H1 (cell line): ENCODE measurements around the gene L1TD1. TPM values are rescaled to one million over a fixed set of nuclear protein-coding genes. Genes with fewer than 3 reads are reported as not detected.

Experiments
- CTCF ChIA-PET: fragments of 300-600 bp; sonication (Branson Sonifier 250); formaldehyde crosslinking; loops from one replicate; lab custom pipeline; 2021; ENCODE audit not compliant: partially characterized antibody; lab: Charles Lee
- POLR2A ChIA-PET: fragments of 300-600 bp; sonication (Branson Sonifier 250); formaldehyde crosslinking; loops from one replicate; lab custom pipeline; 2021; ENCODE audit warnings: inconsistent platforms; ENCODE audit not compliant: partially characterized antibody; lab: Charles Lee
- DNase-seq, 2 experiments: peaks; one replicate each; pipeline versions ENCODE4 v3.0.0 to v3.0.0-alpha.2; 2010 to 2022; ENCODE audit warnings: low spot score in 2 of 2, low read depth in 1 of 2, mixed read lengths in 1 of 2
- FAIRE-seq: peaks from 2 replicates; lab custom pipeline; 2011; peaks lifted over from hg19 to GRCh38; lab: Jason Lieb, UNC
- H2AFZ ChIP-seq: 2 replicates; pipeline ENCODE4 v1.8.1; 2012; ENCODE audit warnings: low read length, inconsistent platforms
- H2AK5ac ChIP-seq: 2 replicates; pipeline ENCODE4 v1.6.1; 2013; ENCODE audit warnings: low read depth, low read length
- H2BK120ac ChIP-seq: replicated peaks from 2 replicates; pipeline ENCODE3; 2013; ENCODE audit warnings: low read depth, low read length, inconsistent platforms
- H2BK12ac ChIP-seq: 2 replicates; pipeline ENCODE4 v1.6.1; 2013; ENCODE audit warnings: low read depth, low read length
- H2BK15ac ChIP-seq: 2 replicates; pipeline ENCODE4 v1.6.1; 2013; ENCODE audit warnings: low read length
- H2BK20ac ChIP-seq: 2 replicates; pipeline ENCODE4 v1.6.1; 2013; ENCODE audit warnings: low read length
- H2BK5ac ChIP-seq: 2 replicates; pipeline ENCODE4 v1.6.1; 2013; ENCODE audit warnings: low read depth, low read length
- H3K14ac ChIP-seq: 2 replicates; pipeline ENCODE4 v1.6.1; 2013; ENCODE audit warnings: inconsistent platforms; ENCODE audit not compliant: insufficient read length
- H3K18ac ChIP-seq: 2 replicates; pipeline ENCODE4 v1.6.1; 2013; ENCODE audit warnings: low read length; ENCODE audit errors: extremely low read depth
- H3K23ac ChIP-seq: 2 replicates; pipeline ENCODE4 v1.6.1; 2013; ENCODE audit warnings: inconsistent platforms; ENCODE audit not compliant: insufficient read length
- H3K23me2 ChIP-seq: 2 replicates; pipeline ENCODE4 v1.6.1; 2013; ENCODE audit warnings: low read depth, low read length
- H3K27ac ChIP-seq: 2 replicates; pipeline ENCODE4 v1.6.1; 2011; ENCODE audit warnings: low read depth, low read length, inconsistent platforms
- H3K27me3 ChIP-seq, 4 experiments: replicated peaks in 1 of 4; 1 replicate in 1 of 4; 2 replicates in 3 of 4; pipeline versions ENCODE4 v1.6.1 to v1.8.1; 2011 to 2013; ENCODE audit warnings: low read length in 3 of 4, mild to moderate bottlenecking in 3 of 4, inconsistent platforms in 2 of 4, mixed read lengths in 2 of 4, moderate library complexity in 1 of 4; ENCODE audit not compliant: control insufficient read depth in 3 of 4, insufficient read depth in 3 of 4; ENCODE audit errors: extremely low read depth in 1 of 4
- H3K36me3 ChIP-seq, 4 experiments: 2 replicates each; pipeline versions ENCODE4 v1.6.1 to v1.8.1; 2011 to 2013; ENCODE audit warnings: mild to moderate bottlenecking in 4 of 4, low read length in 3 of 4, moderate library complexity in 2 of 4, control low read depth in 1 of 4, inconsistent platforms in 1 of 4; ENCODE audit not compliant: insufficient read depth in 4 of 4, control insufficient read depth in 2 of 4
- H3K4ac ChIP-seq: replicated peaks from 2 replicates; pipeline ENCODE3; 2013; ENCODE audit warnings: low read length, low read depth, mixed read lengths, inconsistent platforms; ENCODE audit not compliant: insufficient read length
- H3K4me1 ChIP-seq, 4 experiments: replicated peaks in 1 of 4; 1 replicate in 1 of 4; 2 replicates in 3 of 4; pipeline versions ENCODE4 v1.6.1 to v1.8.1; 2011 to 2013; ENCODE audit warnings: low read length in 3 of 4, inconsistent platforms in 2 of 4, mixed read lengths in 1 of 4; ENCODE audit not compliant: insufficient read depth in 4 of 4, control insufficient read depth in 3 of 4
- H3K4me2 ChIP-seq, 2 experiments: 2 replicates each; pipeline versions ENCODE4 v1.6.1 to v1.8.1; 2011 to 2013; ENCODE audit warnings: low read depth in 2 of 2, low read length in 2 of 2, control low read depth in 1 of 2, inconsistent platforms in 1 of 2, mild to moderate bottlenecking in 1 of 2; ENCODE audit not compliant: insufficient read depth in 1 of 2
- H3K4me3 ChIP-seq, 4 experiments: fragments of 200-600, 300-600 bp in 1 of 4; sonication (generic), shearing (Covaris generic), sonication (Bioruptor Twin) in 1 of 4; 2 replicates each; pipeline versions ENCODE4 v1.5.1 to v1.8.1; 2011 to 2016; ENCODE audit warnings: low read length in 4 of 4, low read depth in 3 of 4, control low read depth in 2 of 4, inconsistent platforms in 2 of 4, mild to moderate bottlenecking in 2 of 4, mixed read lengths in 1 of 4, moderate library complexity in 1 of 4; ENCODE audit not compliant: insufficient read depth in 2 of 4; ENCODE audit errors: extremely low read depth in 1 of 4
- H3K56ac ChIP-seq: replicated peaks from 2 replicates; pipeline ENCODE3; 2013; ENCODE audit warnings: low read depth, mild to moderate bottlenecking, mixed read lengths, low read length, inconsistent platforms; ENCODE audit not compliant: insufficient read length
- H3K79me1 ChIP-seq: 2 replicates; pipeline ENCODE4 v1.6.1; 2013; ENCODE audit warnings: low read depth, low read length, control low read depth
- H3K79me2 ChIP-seq, 2 experiments: 2 replicates each; pipeline versions ENCODE4 v1.6.1 to v1.8.1; 2012 to 2013; ENCODE audit warnings: low read length in 2 of 2, mild to moderate bottlenecking in 2 of 2, inconsistent platforms in 1 of 2; ENCODE audit not compliant: insufficient read depth in 2 of 2, control insufficient read depth in 1 of 2
- H3K9ac ChIP-seq, 4 experiments: replicated peaks in 1 of 4; 1 replicate in 1 of 4; 2 replicates in 3 of 4; pipeline versions ENCODE4 v1.6.1 to v1.8.1; 2011 to 2013; ENCODE audit warnings: low read depth in 3 of 4, low read length in 3 of 4, control low read depth in 2 of 4, mild to moderate bottlenecking in 2 of 4, moderate library complexity in 2 of 4, inconsistent platforms in 1 of 4; ENCODE audit errors: extremely low read depth in 1 of 4
- H3K9me3 ChIP-seq, 2 experiments: 2 replicates each; pipeline versions ENCODE4 v1.6.1 to v1.8.1; 2012 to 2013; ENCODE audit warnings: mild to moderate bottlenecking in 2 of 2, moderate library complexity in 2 of 2, control low read depth in 1 of 2, inconsistent platforms in 1 of 2, low read depth in 1 of 2, low read length in 1 of 2, mixed read lengths in 1 of 2; ENCODE audit not compliant: insufficient read depth in 2 of 2
- H4K20me1 ChIP-seq, 2 experiments: replicated peaks in 1 of 2; 2 replicates each; pipeline versions ENCODE3 to v1.8.1; 2011 to 2013; ENCODE audit warnings: inconsistent platforms in 2 of 2, low read length in 2 of 2, mild to moderate bottlenecking in 1 of 2; ENCODE audit not compliant: insufficient read depth in 2 of 2, control insufficient read depth in 1 of 2
- H4K5ac ChIP-seq: 2 replicates; pipeline ENCODE4 v1.6.1; 2013; ENCODE audit warnings: low read length, low read depth, mixed read lengths, inconsistent platforms; ENCODE audit not compliant: insufficient read length
- H4K8ac ChIP-seq: 2 replicates; pipeline ENCODE4 v1.8.0; 2013; ENCODE audit warnings: mild to moderate bottlenecking, moderate library complexity, low read length, inconsistent platforms; ENCODE audit not compliant: insufficient read depth; ENCODE audit errors: extremely low read depth
- H4K91ac ChIP-seq: replicated peaks from 2 replicates; pipeline ENCODE3; 2013; ENCODE audit warnings: low read length, mixed read lengths, inconsistent platforms; ENCODE audit not compliant: insufficient read length
- CBX5 ChIP-seq: fragments of 300-800, 300-1000 bp; sonication (generic); IDR thresholded peaks from 2 replicates; pipeline ENCODE4 v1.7.1; 2016; ENCODE audit warnings: antibody characterized with exemption, low read length, low read depth
- E2F6 ChIP-seq: IDR thresholded peaks from 2 replicates; pipeline ENCODE4 v1.6.1; 2012; ENCODE audit warnings: inconsistent platforms
- HDAC2 ChIP-seq, 2 experiments: fragments of 300-600 bp in 1 of 2; sonication (generic) in 1 of 2; IDR thresholded peaks; 2 replicates each; pipeline ENCODE4 v1.6.1; 2011 to 2012; ENCODE audit warnings: low read depth in 2 of 2, low read length in 2 of 2, mild to moderate bottlenecking in 2 of 2, moderate library complexity in 2 of 2, borderline replicate concordance in 1 of 2, inconsistent platforms in 1 of 2
- JUN ChIP-seq: IDR thresholded peaks from 2 replicates; pipeline ENCODE4 v1.6.1; 2011; ENCODE audit warnings: low read depth, mild to moderate bottlenecking, improper control_type of control experiment, low read length
- POU5F1 ChIP-seq: IDR thresholded peaks from 2 replicates; pipeline ENCODE4 v1.6.1; 2011; ENCODE audit warnings: low read depth, mild to moderate bottlenecking, low read length, moderate library complexity
- RXRA ChIP-seq: IDR thresholded peaks from 2 replicates; pipeline ENCODE4 v1.6.1; 2011; ENCODE audit warnings: low read depth, mild to moderate bottlenecking, low read length, moderate library complexity; ENCODE audit not compliant: insufficient read depth
- SP2 ChIP-seq: IDR thresholded peaks from 2 replicates; pipeline ENCODE4 v1.6.1; 2012; ENCODE audit warnings: mild to moderate bottlenecking, low read length, inconsistent platforms
- TAF1 ChIP-seq: IDR thresholded peaks from 2 replicates; pipeline ENCODE4 v1.6.1; 2011; ENCODE audit warnings: mild to moderate bottlenecking, low read depth, low read length
- ZNF274 ChIP-seq: IDR thresholded peaks from 2 replicates; pipeline ENCODE4 v1.7.0; 2012; ENCODE audit warnings: low read length, borderline replicate concordance; ENCODE audit errors: extremely low read depth
- WGBS, 2 experiments: shearing (Covaris generic) in 1 of 2; methylation state at CpG; one replicate each; pipeline versions ENCODE4 v1.1.6 to v1.1.7; 2013 to 2015; ENCODE audit warnings: low lambda C conversion rate in 2 of 2, mixed read lengths in 2 of 2, inconsistent platforms in 1 of 2, low coverage in 1 of 2, missing lambda C conversion rate in 1 of 2; ENCODE audit not compliant: insufficient replicate concordance in 2 of 2, insufficient coverage in 1 of 2, insufficient read length in 1 of 2; ENCODE audit errors: extremely low coverage in 1 of 2, missing lambda C conversion rate in 1 of 2; 5-methylcytosine and 5-hydroxymethylcytosine counted together
- polyA plus RNA-seq, 7 experiments: library from polyadenylated mRNA; depleted of rRNA in 3 of 7; stranded (reverse) in 5 of 7; unstranded in 2 of 7; fragments of >200 nt in 5 of 7; fragments of 200-250 nt in 2 of 7; gene quantifications; 1 replicate in 5 of 7; 2 replicates in 1 of 7; 4 replicates in 1 of 7; pipeline versions ENCODE4 v1.2.1 to v1.2.3, GENCODE V29; 2011 to 2013; ENCODE audit warnings: missing spikeins in 2 of 7, mixed read lengths in 2 of 7
- total RNA-seq: library from RNA; stranded (reverse); fragmentation: NEBNext Ultra II Directional; extraction: Animal tissue kit (Norgen Biotek cat#: 25700); gene quantifications from 2 replicates; pipeline ENCODE4 v1.2.1, GENCODE V29; 2021

L1TD1 gene
- total and polyA plus RNA-seq, 2 of the 8 experiments (the other 6 are each of a cell fraction or from before 2014, with no cell fraction given) = 35.3 to 441 TPM

DNA sequence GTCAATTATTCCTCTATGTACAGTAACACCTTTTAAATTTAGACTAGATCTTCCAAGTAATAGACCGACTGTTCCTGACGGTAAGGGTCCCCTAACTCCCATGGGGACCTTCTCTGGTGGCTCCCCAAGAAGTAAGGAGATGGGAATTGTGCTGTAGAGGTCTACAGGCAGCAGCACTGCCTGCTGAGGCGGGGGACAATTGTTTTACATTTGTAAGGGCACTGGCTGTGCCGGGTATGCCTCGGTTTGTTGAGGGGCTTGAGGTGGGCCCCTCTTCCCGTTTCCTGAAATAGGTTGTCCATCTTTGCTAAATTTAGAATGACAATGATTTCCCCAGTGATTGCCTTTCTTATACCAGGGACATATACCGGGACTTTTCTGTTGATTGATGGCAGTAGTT, 13.1 kb upstream of the L1TD1 start:
- H2BK5ac ChIP-seq = peak overlapping the region; percentile 95; the same call in 1 of the 2 replicates
- 0 out of 2 replicates have a peak overlapping the region, but pooled peaks have one; percentile 32 for H2AK5ac ChIP-seq
- no peaks in the 10 kb centered on the region for H3K9me3 ChIP-seq
- no peak overlapping the region for H2AFZ ChIP-seq
- no peaks in the 10 kb centered on the region for H3K36me3 ChIP-seq
- no peaks in the 10 kb centered on the region for H4K20me1 ChIP-seq
- no peak overlapping the region for H4K8ac ChIP-seq
- DNase-seq (no peak), FAIRE-seq (peak; percentile 24)
- H3K14ac ChIP-seq = no peak overlapping the region
- peak overlapping the region; percentile 7 to 48 (median 18); a peak in 6 of 8 replicates for H3K4me3 ChIP-seq
- no peak overlapping the region for H4K5ac ChIP-seq
- no peak overlapping the region for H3K9ac ChIP-seq
- H4K91ac ChIP-seq = no peak overlapping the region
- H2BK15ac ChIP-seq = no peak overlapping the region
- H3K27me3 ChIP-seq = no peaks in the 10 kb centered on the region
- 0 out of 2 replicates have a peak overlapping the region, but pooled peaks have one; percentile 92 for H2BK20ac ChIP-seq
- ChIA-PET POLR2A (interaction anchor here (0.9 to 27.8 kb wide), 3 partner anchors 12 to 254 kb away, joined by 3 to 1232 read pairs (median 7); partner anchors contain the start of gene L1TD1), CTCF (interaction anchor here (1.3 to 1.7 kb wide), 2 partner anchors 37 to 169 kb away, joined by 3 read pairs; no protein-coding TSS in a partner anchor)
- H2BK120ac ChIP-seq = no peak overlapping the region
- H3K27ac ChIP-seq = peak overlapping the region; percentile 51; the same call in 1 of the 2 replicates
- peaks cover 13 to 35% (median 31%) of the 10 kb centered on the region in 4 experiments for H3K4me1 ChIP-seq
- H2BK12ac ChIP-seq = no peak overlapping the region
- peak overlapping the region; percentile 92; the same call in 1 of the 2 replicates for H3K18ac ChIP-seq
- H3K4me2 ChIP-seq = peak overlapping the region; percentile 60 to 70
- WGBS, 2 experiments = 4% methylated on average over 7 of the region's 7 CpGs; no CpG with 5 or more reads in 1 of the 2 experiments
- no peaks in the 10 kb centered on the region for H3K79me2 ChIP-seq
- H3K56ac ChIP-seq = no peak overlapping the region
- H3K23me2 ChIP-seq = no peaks in the 10 kb centered on the region
- H3K79me1 ChIP-seq = no peaks in the 10 kb centered on the region; the same call in none of the 2 replicates
- no peak overlapping the region for H3K23ac ChIP-seq
- no peak overlapping the region for H3K4ac ChIP-seq
- TF ChIP-seq CBX5 (no peak), TAF1 (peak; percentile 47; the same call in 1 of the 2 replicates), POU5F1 (0 out of 2 replicates have a peak, but pooled peaks have one; percentile 33), E2F6 (no peak), JUN (no peak), RXRA (no peak), SP2 (no peak), HDAC2 (IDR thresholded peaks at IDR 0.05; ENCODE audit: borderline replicate concordance in 1 of 2, low read depth in 2 of 2, low read length in 2 of 2) (peak in 1 of 2 experiments; percentile 43; a peak in 1 of 4 replicates), ZNF274 (no peak)
